HepG2 (cell line): ENCODE measurements around the gene NRBF2. TPM values are rescaled to one million over a fixed set of nuclear protein-coding genes. Genes with fewer than 3 reads are reported as not detected.

Source experiments
- BATF2 ChIP-seq: sonication (generic); formaldehyde crosslinking; IDR thresholded peaks from 2 replicates; pipeline ENCODE4 v1.8.0; 2022; ENCODE audit warnings: mild to moderate bottlenecking, missing genetic modification reagents, moderate library complexity
- CHD4 ChIP-seq: fragments of 200-600 bp; sonication (generic); IDR thresholded peaks from 2 replicates; pipeline ENCODE4 v1.7.0; 2017; ENCODE audit warnings: mild to moderate bottlenecking, low read length, borderline replicate concordance
- HDAC2 ChIP-seq: sonication (generic); formaldehyde crosslinking; IDR thresholded peaks from 2 replicates; pipeline ENCODE4 v1.4.0; 2020; ENCODE audit warnings: missing genetic modification reagents
- JUNB ChIP-seq: sonication (generic); formaldehyde crosslinking; IDR thresholded peaks from 2 replicates; pipeline ENCODE4 v1.8.0; 2022; ENCODE audit warnings: missing genetic modification reagents, mild to moderate bottlenecking, borderline replicate concordance
- KDM4B ChIP-seq: sonication (generic); formaldehyde crosslinking; IDR thresholded peaks from 2 replicates; pipeline ENCODE4 v1.4.0; 2020; ENCODE audit warnings: missing genetic modification reagents
- KLF11 ChIP-seq: IDR thresholded peaks from 2 replicates; pipeline ENCODE4 v1.6.1; 2016; ENCODE audit warnings: missing compliant biosample characterization
- KMT2B ChIP-seq: IDR thresholded peaks from 2 replicates; pipeline ENCODE4 v1.6.1; 2016; ENCODE audit warnings: missing genetic modification reagents, missing compliant biosample characterization
- MAFF ChIP-seq: IDR thresholded peaks from 2 replicates; pipeline ENCODE4 v1.6.1; 2011; ENCODE audit warnings: low read depth, low read length, improper control_type of control experiment
- MAFK ChIP-seq, 2 experiments: IDR thresholded peaks in 1 of 2; conservative IDR thresholded peaks in 1 of 2; 2 replicates each; pipeline ENCODE4 v1.6.1; 2011; ENCODE audit warnings: improper control_type of control experiment in 2 of 2, low read length in 2 of 2
- MAX ChIP-seq: IDR thresholded peaks from 2 replicates; pipeline ENCODE4 v1.6.1; 2012; ENCODE audit warnings: inconsistent platforms
- RAD51 ChIP-seq: fragments of 450-650 bp; IDR thresholded peaks from 2 replicates; pipeline ENCODE4 v1.6.1; 2016; ENCODE audit warnings: borderline replicate concordance
- SMARCE1 ChIP-seq: fragments of 450-650 bp; IDR thresholded peaks from 2 replicates; pipeline ENCODE4 v1.6.1; 2017; ENCODE audit warnings: borderline replicate concordance
- SMC3 ChIP-seq: IDR thresholded peaks from 2 replicates; pipeline ENCODE4 v1.6.1; 2011; ENCODE audit warnings: low read length, improper control_type of control experiment
- SOX6 ChIP-seq, 2 experiments: fragments of 450-650 bp in 1 of 2; sonication (generic) in 1 of 2; formaldehyde crosslinking in 1 of 2; IDR thresholded peaks; 2 replicates each; pipeline versions ENCODE4 v1.4.0 to v1.6.1; 2017 to 2020; ENCODE audit warnings: antibody characterized with exemption in 1 of 2, mild to moderate bottlenecking in 1 of 2, missing genetic modification reagents in 1 of 2
- SP5 ChIP-seq: IDR thresholded peaks from 2 replicates; pipeline ENCODE4 v1.6.1; 2016; ENCODE audit warnings: low read depth, borderline replicate concordance
- ZFX ChIP-seq: sonication (generic); formaldehyde crosslinking; IDR thresholded peaks from 2 replicates; pipeline ENCODE4 v1.4.0; 2020; ENCODE audit warnings: mild to moderate bottlenecking, low read depth, missing genetic modification reagents, moderate library complexity
- ZNF101 ChIP-seq: sonication (generic); formaldehyde crosslinking; IDR thresholded peaks from 2 replicates; pipeline ENCODE4 v1.4.0; 2020; ENCODE audit warnings: mild to moderate bottlenecking, low read depth, missing genetic modification reagents, borderline replicate concordance
- ZNF234 ChIP-seq: sonication (generic); formaldehyde crosslinking; conservative IDR thresholded peaks from 2 replicates; pipeline ENCODE4 v1.5.1; 2020; ENCODE audit warnings: mild to moderate bottlenecking, missing genetic modification reagents
- ZNF44 ChIP-seq: sonication (generic); formaldehyde crosslinking; IDR thresholded peaks from 2 replicates; pipeline ENCODE4 v1.5.1; 2020; ENCODE audit warnings: mild to moderate bottlenecking, missing genetic modification reagents
- ZNF484 ChIP-seq: sonication (generic); formaldehyde crosslinking; IDR thresholded peaks from 2 replicates; pipeline ENCODE4 v1.5.1; 2020; ENCODE audit warnings: mild to moderate bottlenecking, low read depth, missing genetic modification reagents, borderline replicate concordance
- ZNF546 ChIP-seq: sonication (generic); formaldehyde crosslinking; conservative IDR thresholded peaks from 2 replicates; pipeline ENCODE4 v1.8.1; 2023; ENCODE audit warnings: mild to moderate bottlenecking, missing genetic modification reagents
- ZNF772 ChIP-seq: sonication (generic); formaldehyde crosslinking; IDR thresholded peaks from 2 replicates; pipeline ENCODE4 v1.5.0; 2020; ENCODE audit warnings: mild to moderate bottlenecking, missing genetic modification reagents
- ZNF839 ChIP-seq: sonication (generic); formaldehyde crosslinking; IDR thresholded peaks from 2 replicates; pipeline ENCODE4 v1.4.0; 2020; ENCODE audit warnings: missing genetic modification reagents, mild to moderate bottlenecking, borderline replicate concordance
- polyA plus RNA-seq, 8 experiments: library from polyadenylated mRNA; depleted of rRNA in 3 of 8; stranded (reverse) in 7 of 8; unstranded in 1 of 8; fragments of >200 nt; fragmentation: Illumina TruSeq in 4 of 8; extraction: Trizol in 4 of 8; gene quantifications; 2 replicates each; pipeline versions ENCODE4 v1.2.1 to v1.2.3, GENCODE V29; 2011 to 2016; ENCODE audit warnings: low read depth in 4 of 8, missing spikeins in 1 of 8, mixed read lengths in 1 of 8; ENCODE audit not compliant: insufficient read depth in 1 of 8
- total RNA-seq, 5 experiments: library from RNA; depleted of rRNA; stranded (reverse); fragments of >200 nt; fragmentation: Illumina TruSeq; extraction: Trizol; gene quantifications; 2 replicates each; pipeline ENCODE4 v1.2.3, GENCODE V29; 2016; ENCODE audit warnings: low read depth in 1 of 5
- TF ChIP-seq, protein P1 (sequence below): sonication (generic); formaldehyde crosslinking; IDR thresholded peaks from 2 replicates; pipeline ENCODE4 v1.4.0; 2020; ENCODE audit warnings: missing genetic modification reagents, borderline replicate concordance
- TF ChIP-seq, protein P2 (sequence below): sonication (generic); formaldehyde crosslinking; IDR thresholded peaks from 2 replicates; pipeline ENCODE4 v1.5.0; 2020; ENCODE audit warnings: missing genetic modification reagents
- TF ChIP-seq, protein P3 (sequence below): sonication (generic); formaldehyde crosslinking; IDR thresholded peaks from 2 replicates; pipeline ENCODE4 v1.5.0; 2020; ENCODE audit warnings: missing genetic modification reagents, mild to moderate bottlenecking, borderline replicate concordance

The NRBF2 gene
- total and polyA plus RNA-seq, 2 of the 13 experiments (the other 11 are each of a cell fraction or from before 2014, with no cell fraction given): 20.0 to 28.4 TPM

DNA sequence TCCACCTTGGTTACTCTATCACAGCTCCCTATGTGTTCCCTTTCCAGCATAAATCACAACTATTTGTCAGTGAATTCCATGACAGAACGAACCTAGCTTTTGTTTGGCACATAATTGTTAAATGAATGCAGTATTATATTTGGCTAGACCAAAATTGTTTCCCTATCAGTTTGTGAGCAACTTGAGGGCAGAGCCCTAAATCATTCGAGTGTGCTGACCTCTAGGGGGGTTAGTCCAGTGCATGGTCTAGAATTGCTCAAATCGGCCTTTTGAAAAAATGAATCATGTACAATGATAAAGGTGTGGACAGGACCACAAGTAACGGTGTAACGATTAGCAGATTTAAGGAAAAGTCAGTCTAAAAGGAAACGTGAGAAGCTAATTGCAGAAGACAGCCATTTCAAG, 475 bp upstream of the NRBF2 start (continued):
- TF ChIP-seq, protein P1, sequence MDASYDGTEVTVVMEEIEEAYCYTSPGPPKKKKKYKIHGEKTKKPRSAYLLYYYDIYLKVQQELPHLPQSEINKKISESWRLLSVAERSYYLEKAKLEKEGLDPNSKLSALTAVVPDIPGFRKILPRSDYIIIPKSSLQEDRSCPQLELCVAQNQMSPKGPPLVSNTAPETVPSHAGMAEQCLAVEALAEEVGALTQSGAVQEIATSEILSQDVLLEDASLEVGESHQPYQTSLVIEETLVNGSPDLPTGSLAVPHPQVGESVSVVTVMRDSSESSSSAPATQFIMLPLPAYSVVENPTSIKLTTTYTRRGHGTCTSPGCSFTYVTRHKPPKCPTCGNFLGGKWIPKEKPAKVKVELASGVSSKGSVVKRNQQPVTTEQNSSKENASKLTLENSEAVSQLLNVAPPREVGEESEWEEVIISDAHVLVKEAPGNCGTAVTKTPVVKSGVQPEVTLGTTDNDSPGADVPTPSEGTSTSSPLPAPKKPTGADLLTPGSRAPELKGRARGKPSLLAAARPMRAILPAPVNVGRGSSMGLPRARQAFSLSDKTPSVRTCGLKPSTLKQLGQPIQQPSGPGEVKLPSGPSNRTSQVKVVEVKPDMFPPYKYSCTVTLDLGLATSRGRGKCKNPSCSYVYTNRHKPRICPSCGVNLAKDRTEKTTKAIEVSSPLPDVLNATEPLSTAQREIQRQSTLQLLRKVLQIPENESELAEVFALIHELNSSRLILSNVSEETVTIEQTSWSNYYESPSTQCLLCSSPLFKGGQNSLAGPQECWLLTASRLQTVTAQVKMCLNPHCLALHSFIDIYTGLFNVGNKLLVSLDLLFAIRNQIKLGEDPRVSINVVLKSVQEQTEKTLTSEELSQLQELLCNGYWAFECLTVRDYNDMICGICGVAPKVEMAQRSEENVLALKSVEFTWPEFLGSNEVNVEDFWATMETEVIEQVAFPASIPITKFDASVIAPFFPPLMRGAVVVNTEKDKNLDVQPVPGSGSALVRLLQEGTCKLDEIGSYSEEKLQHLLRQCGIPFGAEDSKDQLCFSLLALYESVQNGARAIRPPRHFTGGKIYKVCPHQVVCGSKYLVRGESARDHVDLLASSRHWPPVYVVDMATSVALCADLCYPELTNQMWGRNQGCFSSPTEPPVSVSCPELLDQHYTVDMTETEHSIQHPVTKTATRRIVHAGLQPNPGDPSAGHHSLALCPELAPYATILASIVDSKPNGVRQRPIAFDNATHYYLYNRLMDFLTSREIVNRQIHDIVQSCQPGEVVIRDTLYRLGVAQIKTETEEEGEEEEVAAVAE (CRISPR knock-in tag): no peak
- TF ChIP-seq CHD4 (peak; percentile 72; the same call in 1 of the 2 replicates), KLF11 (CRISPR knock-in tag) (no peak), ZFX (CRISPR knock-in tag) (no peak), SP5 (CRISPR knock-in tag) (no peak), MAFF (no peak), ZNF546 (CRISPR knock-in tag) (no peak), RAD51 (no peak), ZNF234 (no peak), SOX6 (IDR thresholded peaks at IDR 0.05) (no peak), SOX6 (CRISPR knock-in tag; IDR thresholded peaks at IDR 0.05) (no peak), ZNF772 (CRISPR knock-in tag) (no peak), KDM4B (CRISPR knock-in tag) (no peak), KMT2B (CRISPR knock-in tag) (no peak), SMARCE1 (no peak), ZNF484 (CRISPR knock-in tag) (no peak), ZNF101 (CRISPR knock-in tag) (no peak), MAFK (conservative IDR thresholded peaks at IDR 0.05 in 1 of 2, IDR thresholded peaks at IDR 0.05 in 1 of 2; ENCODE audit: low read length in 2 of 2) (no peak), HDAC2 (no peak), BATF2 (CRISPR knock-in tag) (no peak), ZNF44 (CRISPR knock-in tag) (no peak), JUNB (CRISPR knock-in tag) (no peak), MAX (no peak), SMC3 (no peak), ZNF839 (CRISPR knock-in tag) (no peak)
- TF ChIP-seq, protein P2, sequence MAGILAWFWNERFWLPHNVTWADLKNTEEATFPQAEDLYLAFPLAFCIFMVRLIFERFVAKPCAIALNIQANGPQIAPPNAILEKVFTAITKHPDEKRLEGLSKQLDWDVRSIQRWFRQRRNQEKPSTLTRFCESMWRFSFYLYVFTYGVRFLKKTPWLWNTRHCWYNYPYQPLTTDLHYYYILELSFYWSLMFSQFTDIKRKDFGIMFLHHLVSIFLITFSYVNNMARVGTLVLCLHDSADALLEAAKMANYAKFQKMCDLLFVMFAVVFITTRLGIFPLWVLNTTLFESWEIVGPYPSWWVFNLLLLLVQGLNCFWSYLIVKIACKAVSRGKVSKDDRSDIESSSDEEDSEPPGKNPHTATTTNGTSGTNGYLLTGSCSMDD (CRISPR knock-in tag): no peak
- TF ChIP-seq, protein P3, sequence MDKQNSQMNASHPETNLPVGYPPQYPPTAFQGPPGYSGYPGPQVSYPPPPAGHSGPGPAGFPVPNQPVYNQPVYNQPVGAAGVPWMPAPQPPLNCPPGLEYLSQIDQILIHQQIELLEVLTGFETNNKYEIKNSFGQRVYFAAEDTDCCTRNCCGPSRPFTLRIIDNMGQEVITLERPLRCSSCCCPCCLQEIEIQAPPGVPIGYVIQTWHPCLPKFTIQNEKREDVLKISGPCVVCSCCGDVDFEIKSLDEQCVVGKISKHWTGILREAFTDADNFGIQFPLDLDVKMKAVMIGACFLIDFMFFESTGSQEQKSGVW (CRISPR knock-in tag): no peak
